ENCODE data around the gene TCF7L1.

GRCh38 chr2:85246348-85246747 lies 113.2 kb downstream of the TCF7L1 start:
- TF ChIP-seq POLR2A (IDR thresholded peaks at IDR 0.05; ENCODE audit: low read length) (no peak), GATA1 (IDR thresholded peaks at IDR 0.05; ENCODE audit: low read depth, low read length) (no peak)

All from erythroblast (primary cell).